ENCODE measurements around the gene CDK15. TPM values are rescaled to one million over a fixed set of nuclear protein-coding genes. Genes with fewer than 3 reads are reported as not detected.

The CDK15 gene
- total and polyA plus RNA-seq, 2 experiments from 2014 or later, result 0.27 TPM; not detected in 1

DNA sequence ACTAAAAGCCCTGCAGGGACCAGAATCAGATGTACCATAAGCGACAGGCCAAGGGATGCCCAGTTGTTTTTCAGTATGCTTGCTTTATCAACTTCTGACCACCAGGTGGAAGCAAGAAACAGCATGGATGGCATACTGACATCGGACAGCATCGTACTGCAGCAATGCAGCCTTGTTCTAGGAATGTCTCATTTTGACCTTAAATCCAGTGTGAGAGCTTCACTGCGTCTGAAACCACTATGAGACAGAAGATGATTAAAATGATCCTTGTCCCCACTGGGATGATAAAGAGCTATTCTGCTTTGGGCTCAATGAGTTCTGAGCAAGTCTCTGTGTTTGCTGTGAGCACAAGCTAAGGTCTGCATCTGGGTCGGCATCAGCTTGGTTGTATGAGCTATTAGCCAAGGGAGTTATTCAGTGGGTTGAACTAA lies 54.3 kb downstream of the CDK15 start (continued):
- TF ChIP-seq, protein P1, sequence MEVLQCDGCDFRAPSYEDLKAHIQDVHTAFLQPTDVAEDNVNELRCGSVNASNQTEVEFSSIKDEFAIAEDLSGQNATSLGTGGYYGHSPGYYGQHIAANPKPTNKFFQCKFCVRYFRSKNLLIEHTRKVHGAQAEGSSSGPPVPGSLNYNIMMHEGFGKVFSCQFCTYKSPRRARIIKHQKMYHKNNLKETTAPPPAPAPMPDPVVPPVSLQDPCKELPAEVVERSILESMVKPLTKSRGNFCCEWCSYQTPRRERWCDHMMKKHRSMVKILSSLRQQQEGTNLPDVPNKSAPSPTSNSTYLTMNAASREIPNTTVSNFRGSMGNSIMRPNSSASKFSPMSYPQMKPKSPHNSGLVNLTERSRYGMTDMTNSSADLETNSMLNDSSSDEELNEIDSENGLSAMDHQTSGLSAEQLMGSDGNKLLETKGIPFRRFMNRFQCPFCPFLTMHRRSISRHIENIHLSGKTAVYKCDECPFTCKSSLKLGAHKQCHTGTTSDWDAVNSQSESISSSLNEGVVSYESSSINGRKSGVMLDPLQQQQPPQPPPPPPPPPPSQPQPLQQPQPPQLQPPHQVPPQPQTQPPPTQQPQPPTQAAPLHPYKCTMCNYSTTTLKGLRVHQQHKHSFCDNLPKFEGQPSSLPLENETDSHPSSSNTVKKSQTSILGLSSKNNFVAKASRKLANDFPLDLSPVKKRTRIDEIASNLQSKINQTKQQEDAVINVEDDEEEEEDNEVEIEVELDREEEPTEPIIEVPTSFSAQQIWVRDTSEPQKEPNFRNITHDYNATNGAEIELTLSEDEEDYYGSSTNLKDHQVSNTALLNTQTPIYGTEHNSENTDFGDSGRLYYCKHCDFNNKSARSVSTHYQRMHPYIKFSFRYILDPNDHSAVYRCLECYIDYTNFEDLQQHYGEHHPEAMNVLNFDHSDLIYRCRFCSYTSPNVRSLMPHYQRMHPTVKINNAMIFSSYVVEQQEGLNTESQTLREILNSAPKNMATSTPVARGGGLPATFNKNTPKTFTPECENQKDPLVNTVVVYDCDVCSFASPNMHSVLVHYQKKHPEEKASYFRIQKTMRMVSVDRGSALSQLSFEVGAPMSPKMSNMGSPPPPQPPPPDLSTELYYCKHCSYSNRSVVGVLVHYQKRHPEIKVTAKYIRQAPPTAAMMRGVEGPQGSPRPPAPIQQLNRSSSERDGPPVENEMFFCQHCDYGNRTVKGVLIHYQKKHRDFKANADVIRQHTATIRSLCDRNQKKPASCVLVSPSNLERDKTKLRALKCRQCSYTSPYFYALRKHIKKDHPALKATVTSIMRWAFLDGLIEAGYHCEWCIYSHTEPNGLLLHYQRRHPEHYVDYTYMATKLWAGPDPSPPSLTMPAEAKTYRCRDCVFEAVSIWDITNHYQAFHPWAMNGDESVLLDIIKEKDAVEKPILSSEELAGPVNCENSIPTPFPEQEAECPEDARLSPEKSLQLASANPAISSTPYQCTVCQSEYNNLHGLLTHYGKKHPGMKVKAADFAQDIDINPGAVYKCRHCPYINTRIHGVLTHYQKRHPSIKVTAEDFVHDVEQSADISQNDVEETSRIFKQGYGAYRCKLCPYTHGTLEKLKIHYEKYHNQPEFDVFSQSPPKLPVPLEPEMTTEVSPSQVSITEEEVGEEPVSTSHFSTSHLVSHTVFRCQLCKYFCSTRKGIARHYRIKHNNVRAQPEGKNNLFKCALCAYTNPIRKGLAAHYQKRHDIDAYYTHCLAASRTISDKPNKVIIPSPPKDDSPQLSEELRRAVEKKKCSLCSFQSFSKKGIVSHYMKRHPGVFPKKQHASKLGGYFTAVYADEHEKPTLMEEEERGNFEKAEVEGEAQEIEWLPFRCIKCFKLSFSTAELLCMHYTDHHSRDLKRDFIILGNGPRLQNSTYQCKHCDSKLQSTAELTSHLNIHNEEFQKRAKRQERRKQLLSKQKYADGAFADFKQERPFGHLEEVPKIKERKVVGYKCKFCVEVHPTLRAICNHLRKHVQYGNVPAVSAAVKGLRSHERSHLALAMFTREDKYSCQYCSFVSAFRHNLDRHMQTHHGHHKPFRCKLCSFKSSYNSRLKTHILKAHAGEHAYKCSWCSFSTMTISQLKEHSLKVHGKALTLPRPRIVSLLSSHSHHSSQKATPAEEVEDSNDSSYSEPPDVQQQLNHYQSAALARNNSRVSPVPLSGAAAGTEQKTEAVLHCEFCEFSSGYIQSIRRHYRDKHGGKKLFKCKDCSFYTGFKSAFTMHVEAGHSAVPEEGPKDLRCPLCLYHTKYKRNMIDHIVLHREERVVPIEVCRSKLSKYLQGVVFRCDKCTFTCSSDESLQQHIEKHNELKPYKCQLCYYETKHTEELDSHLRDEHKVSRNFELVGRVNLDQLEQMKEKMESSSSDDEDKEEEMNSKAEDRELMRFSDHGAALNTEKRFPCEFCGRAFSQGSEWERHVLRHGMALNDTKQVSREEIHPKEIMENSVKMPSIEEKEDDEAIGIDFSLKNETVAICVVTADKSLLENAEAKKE (CRISPR knock-in tag; IDR thresholded peaks at IDR 0.05), result no peak

DNA sequence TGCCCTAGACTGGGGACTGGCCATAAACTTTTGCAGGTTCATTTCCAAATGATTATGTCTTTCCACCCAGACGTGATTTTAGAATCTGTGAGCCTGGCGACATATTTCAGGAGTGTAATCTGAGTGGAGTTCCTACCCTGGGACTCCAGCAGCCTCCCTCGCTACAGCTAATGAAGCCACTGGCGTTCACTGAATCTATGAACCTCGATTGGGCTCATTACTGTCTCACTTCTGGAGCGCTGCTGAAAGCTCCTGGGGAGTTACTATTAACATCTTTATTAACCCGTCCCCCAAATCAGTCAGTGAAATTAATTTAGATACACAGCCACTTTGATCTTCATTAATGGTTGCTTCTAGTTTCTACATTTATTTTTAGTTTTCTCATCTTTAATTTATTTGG lies 56.5 kb downstream of the CDK15 start:
- Mint-ChIP-seq H3K27me3 (ENCODE audit: insufficient read depth, low read depth, poor library complexity) (peaks cover 3% of the 10 kb centered on the region), H3K4me3 (no peak overlapping the region), H3K9me3 (no peaks in the 10 kb centered on the region), H3K4me1 (peaks cover 49% of the 10 kb centered on the region), H3K36me3 (ENCODE audit: low read depth) (no peaks in the 10 kb centered on the region), H3K27ac (no peak overlapping the region)
- no peak for DNase-seq (ENCODE audit: low spot score)
- H3K27ac ChIP-seq (ENCODE audit: low read depth), result no peak overlapping the region
- H3K4me2 ChIP-seq, result no peak overlapping the region
- 0 out of 2 replicates have a peak, but pooled peaks cover 5% of the 10 kb centered on the region for H3K9me2 ChIP-seq (ENCODE audit: insufficient read depth)
- no peaks in the 10 kb centered on the region for H3F3A ChIP-seq (replicated peaks; ENCODE audit: low read depth)
- no peaks in the 10 kb centered on the region for H3K36me3 ChIP-seq (ENCODE audit: insufficient read depth)
- H3K79me2 ChIP-seq (replicated peaks; ENCODE audit: insufficient read depth), result no peaks in the 10 kb centered on the region
- H4K20me1 ChIP-seq (replicated peaks; ENCODE audit: insufficient read depth), result no peaks in the 10 kb centered on the region
- ATAC-seq, result no peak
- no peak overlapping the region for H3K4me3 ChIP-seq
- H3K4me1 ChIP-seq (ENCODE audit: insufficient read depth), result peaks cover 42% of the 10 kb centered on the region
- TF ChIP-seq ZNF331 (CRISPR knock-in tag; IDR thresholded peaks at IDR 0.05; ENCODE audit: low read depth) (no peak), POLR2AphosphoS5 (IDR thresholded peaks at IDR 0.05; ENCODE audit: low read depth) (no peak), EZH2 (IDR thresholded peaks at IDR 0.05; ENCODE audit: low read depth, unreplicated experiment) (no peak)
- TF ChIP-seq, protein P1 (CRISPR knock-in tag; IDR thresholded peaks at IDR 0.05), result no peak
- H3K27me3 ChIP-seq (ENCODE audit: insufficient read depth), result no peaks in the 10 kb centered on the region
- H2AFZ ChIP-seq, result no peak overlapping the region
